Vagina (tissue), 2 donors: ENCODE results near the gene PRSS57. TPM values are rescaled to one million over a fixed set of nuclear protein-coding genes. Genes with fewer than 3 reads are reported as not detected.

ENCODE experiments used
- DNase-seq, 2 donors: peaks; one replicate each; pipeline ENCODE4 v3.0.0-alpha.2; 2017; ENCODE audit errors: extremely low spot score in 2 of 2
- H3K27ac ChIP-seq: fragments of 200-600 bp; sonication (generic); one replicate; pipeline ENCODE4 v1.5.1; 2019
- H3K27me3 ChIP-seq: fragments of 200-600 bp; sonication (generic); one replicate; pipeline ENCODE4 v1.5.1; 2019
- H3K36me3 ChIP-seq, 2 donors: fragments of 200-600 bp; sonication (generic); one replicate each; pipeline ENCODE4 v1.5.1; 2017 to 2019
- H3K4me1 ChIP-seq: fragments of 200-600 bp; sonication (generic); one replicate; pipeline ENCODE4 v1.5.1; 2019
- H3K4me3 ChIP-seq, 2 donors: fragments of 200-600 bp; sonication (generic); 1 replicate in 1 of 2; 2 replicates in 1 of 2; pipeline ENCODE4 v1.5.1; 2016 to 2019
- H3K9me3 ChIP-seq: fragments of 200-600 bp; sonication (generic); one replicate; pipeline ENCODE4 v1.5.1; 2019
- CTCF ChIP-seq, 3 experiments: fragments of 450-650 bp in 2 of 3; fragments of 200-600 bp in 1 of 3; sonication (generic) in 1 of 3; IDR thresholded peaks; one replicate each; pipeline ENCODE4 v1.5.1; 2017 to 2019; ENCODE audit warnings: antibody characterized with exemption in 3 of 3, mild to moderate bottlenecking in 2 of 3, moderate library complexity in 2 of 3
- POLR2A ChIP-seq, 2 donors: fragments of 450-650 bp; IDR thresholded peaks; one replicate each; pipeline ENCODE4 v1.6.1; 2017; ENCODE audit warnings: antibody characterized with exemption in 2 of 2, mild to moderate bottlenecking in 2 of 2, moderate library complexity in 2 of 2
- POLR2AphosphoS5 ChIP-seq, 2 donors: sonication (generic); formaldehyde crosslinking; IDR thresholded peaks; one replicate each; pipeline ENCODE4 v1.9.0; 2017; ENCODE audit warnings: antibody characterized with exemption in 2 of 2, mild to moderate bottlenecking in 2 of 2, low read depth in 1 of 2; ENCODE audit not compliant: insufficient read depth in 1 of 2
- intact Hi-C: fragments of 100-400 bp; cut with DNase I; formaldehyde crosslinking; loops from one replicate; pipeline ENCODE4 v1.15.1; 2023
- total RNA-seq: library from RNA; depleted of rRNA; stranded (reverse); fragments of >200 nt; gene quantifications from one replicate; pipeline ENCODE4 v1.2.3, GENCODE V29; 2016

The PRSS57 gene
- total RNA-seq, 1 donor from 2014 or later, result not detected

DNA sequence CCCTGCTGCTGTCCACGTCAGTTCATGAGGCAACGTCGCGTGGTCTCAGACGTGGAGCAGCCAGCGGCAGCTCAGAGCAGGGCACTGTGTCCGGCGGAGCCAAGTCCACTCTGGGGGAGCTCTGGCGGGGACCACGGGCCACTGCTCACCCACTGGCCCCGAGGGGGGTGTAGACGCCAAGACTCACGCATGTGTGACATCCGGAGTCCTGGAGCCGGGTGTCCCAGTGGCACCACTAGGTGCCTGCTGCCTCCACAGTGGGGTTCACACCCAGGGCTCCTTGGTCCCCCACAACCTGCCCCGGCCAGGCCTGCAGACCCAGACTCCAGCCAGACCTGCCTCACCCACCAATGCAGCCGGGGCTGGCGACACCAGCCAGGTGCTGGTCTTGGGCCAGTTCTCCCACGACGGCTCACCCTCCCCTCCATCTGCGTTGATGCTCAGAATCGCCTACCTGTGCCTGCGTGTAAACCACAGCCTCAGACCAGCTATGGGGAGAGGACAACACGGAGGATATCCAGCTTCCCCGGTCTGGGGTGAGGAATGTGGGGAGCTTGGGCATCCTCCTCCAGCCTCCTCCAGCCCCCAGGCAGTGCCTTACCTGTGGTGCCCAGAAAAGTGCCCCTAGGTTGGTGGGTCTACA lies 12.5 kb downstream of the PRSS57 start:
- Histone ChIP-seq H3K27ac (no peak overlapping the region), H3K9me3 (no peaks in the 10 kb centered on the region), H3K36me3 (no peaks in the 10 kb centered on the region), H3K4me3 (no peak overlapping the region), H3K4me1 (peaks cover 19% of the 10 kb centered on the region), H3K27me3 (no peaks in the 10 kb centered on the region)
- no peak for DNase-seq
- intact Hi-C loops, result no loop called here
- no peak for TF ChIP-seq CTCF (IDR thresholded peaks at IDR 0.05)

- Histone ChIP-seq H3K27ac (peak overlapping the region; percentile 99), H3K4me3 (peak overlapping the region; percentile 72 to 95), H3K36me3 (no peaks in the 10 kb centered on the region), H3K9me3 (no peaks in the 10 kb centered on the region), H3K4me1 (peaks cover 32% of the 10 kb centered on the region), H3K27me3 (no peaks in the 10 kb centered on the region)
- TF ChIP-seq POLR2A (IDR thresholded peaks at IDR 0.05), result no peak
- TF ChIP-seq CTCF (IDR thresholded peaks at IDR 0.05), result no peak
- no peak for TF ChIP-seq POLR2AphosphoS5 (IDR thresholded peaks at IDR 0.05; ENCODE audit: insufficient read depth in 1 of 2, low read depth in 1 of 2)
- no peak for DNase-seq
- intact Hi-C loops, result no loop called here
Measured at GRCh38 chr19:681029-682019, 13.9 kb downstream of the PRSS57 start.

DNA sequence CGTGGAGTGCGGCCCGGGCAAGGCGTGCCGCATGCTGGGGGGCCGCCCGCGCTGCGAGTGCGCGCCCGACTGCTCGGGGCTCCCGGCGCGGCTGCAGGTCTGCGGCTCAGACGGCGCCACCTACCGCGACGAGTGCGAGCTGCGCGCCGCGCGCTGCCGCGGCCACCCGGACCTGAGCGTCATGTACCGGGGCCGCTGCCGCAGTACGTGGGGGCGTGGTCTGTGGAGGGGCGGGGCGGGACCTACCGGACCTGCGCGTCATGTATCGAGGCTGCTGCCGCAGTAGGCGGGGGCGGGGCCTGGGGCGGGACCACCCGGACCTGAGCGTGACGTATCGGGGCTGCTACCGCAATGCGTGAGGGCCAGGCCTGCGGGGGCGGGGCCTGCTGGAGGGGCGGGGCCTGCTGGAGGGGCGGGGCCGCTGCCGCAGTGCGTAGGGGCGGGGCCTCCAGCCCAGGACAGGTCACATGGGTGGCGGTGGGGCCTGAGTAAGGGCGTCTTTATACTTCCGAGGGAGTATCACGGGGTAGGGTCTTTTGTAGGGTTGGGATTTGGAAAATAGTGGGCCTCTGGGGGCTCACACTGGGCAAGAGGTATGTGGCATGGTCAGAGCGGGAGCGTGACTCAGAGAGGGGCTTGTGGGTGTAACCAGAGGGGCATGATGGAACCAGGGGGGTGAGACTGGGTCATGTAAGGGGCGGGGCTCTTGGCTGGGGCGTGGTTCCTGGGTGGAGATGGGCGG lies 14.8 kb downstream of the PRSS57 start:
- peak overlapping the region; percentile 72 to 95 for H3K4me3 ChIP-seq
- no peaks in the 10 kb centered on the region for H3K27me3 ChIP-seq
- DNase-seq, result peak; percentile 99
- no peaks in the 10 kb centered on the region for H3K36me3 ChIP-seq
- peaks cover 37% of the 10 kb centered on the region for H3K4me1 ChIP-seq
- intact Hi-C loops, result no loop called here
- H3K9me3 ChIP-seq, result no peaks in the 10 kb centered on the region
- peak in 1 of 2 donors; percentile 95 for TF ChIP-seq POLR2A (IDR thresholded peaks at IDR 0.05)
- TF ChIP-seq CTCF (IDR thresholded peaks at IDR 0.05), result peak in 2 of 3 experiments; percentile 16 to 25
- TF ChIP-seq POLR2AphosphoS5 (IDR thresholded peaks at IDR 0.05; ENCODE audit: insufficient read depth in 1 of 2, low read depth in 1 of 2), result peak; percentile 58 to 69
- H3K27ac ChIP-seq, result peak overlapping the region; percentile 99

DNA sequence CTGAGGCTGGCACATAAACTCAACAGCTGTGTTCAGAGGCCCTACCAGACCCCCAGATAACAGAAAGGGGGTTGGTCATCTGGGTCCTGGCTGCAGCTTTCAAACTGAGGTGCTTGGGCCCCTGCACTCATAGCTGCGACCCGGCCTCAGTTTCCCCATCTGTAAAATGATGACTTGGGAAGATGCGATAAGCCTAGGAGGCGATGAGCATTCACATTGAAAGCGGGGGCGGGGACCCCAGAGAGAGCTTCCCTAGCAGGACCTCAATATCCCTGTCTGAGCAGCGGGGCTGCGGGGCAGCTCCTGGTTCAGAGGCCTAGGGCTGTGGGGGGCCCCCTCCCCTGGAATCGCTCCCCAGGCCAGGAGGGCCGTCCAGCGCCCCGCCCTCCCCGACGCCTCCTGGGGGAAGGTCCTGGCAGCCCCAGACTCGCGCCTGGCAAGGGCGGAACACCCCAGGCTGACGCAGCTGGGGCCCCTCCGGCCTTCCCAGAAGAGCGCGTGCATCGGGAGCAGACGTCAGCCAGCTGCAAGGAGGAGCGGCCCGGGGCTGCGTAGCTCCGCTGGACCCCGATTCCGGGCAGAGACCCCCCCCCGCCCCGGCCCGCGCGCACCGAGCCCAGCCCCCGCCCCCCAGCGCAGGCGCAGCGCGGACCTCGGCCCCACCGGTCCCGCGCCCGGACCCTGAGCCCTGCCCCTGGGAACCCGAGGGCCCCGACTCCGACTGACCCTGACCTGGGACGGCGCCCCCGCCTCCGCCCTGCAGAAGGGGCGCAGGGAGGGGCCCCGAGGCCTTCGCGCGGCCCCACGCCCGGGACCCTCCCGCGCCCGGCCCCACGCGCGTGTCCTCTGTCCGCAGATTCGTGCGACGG lies 15.6 kb downstream of the PRSS57 start:
- intact Hi-C loops, result no loop called here
- Histone ChIP-seq H3K27ac (peak overlapping the region; percentile 99), H3K27me3 (no peaks in the 10 kb centered on the region), H3K4me1 (peaks cover 41% of the 10 kb centered on the region), H3K9me3 (no peaks in the 10 kb centered on the region), H3K4me3 (peak overlapping the region; percentile 72 to 95), H3K36me3 (no peaks in the 10 kb centered on the region)
- TF ChIP-seq POLR2AphosphoS5 (IDR thresholded peaks at IDR 0.05; ENCODE audit: insufficient read depth in 1 of 2, low read depth in 1 of 2) (peak in 1 of 2 donors; percentile 74), CTCF (IDR thresholded peaks at IDR 0.05) (no peak)
- peak in 1 of 2 donors; percentile 91 for DNase-seq
